ENCODE data around the gene TSPAN18. TPM values are rescaled to one million over a fixed set of nuclear protein-coding genes. Genes with fewer than 3 reads are reported as not detected.

Gene TSPAN18
- total and polyA plus RNA-seq, 2 of the 8 experiments (the other 6 are each of a cell fraction or from before 2014, with no cell fraction given), result 5.2 to 10.2 TPM

DNA sequence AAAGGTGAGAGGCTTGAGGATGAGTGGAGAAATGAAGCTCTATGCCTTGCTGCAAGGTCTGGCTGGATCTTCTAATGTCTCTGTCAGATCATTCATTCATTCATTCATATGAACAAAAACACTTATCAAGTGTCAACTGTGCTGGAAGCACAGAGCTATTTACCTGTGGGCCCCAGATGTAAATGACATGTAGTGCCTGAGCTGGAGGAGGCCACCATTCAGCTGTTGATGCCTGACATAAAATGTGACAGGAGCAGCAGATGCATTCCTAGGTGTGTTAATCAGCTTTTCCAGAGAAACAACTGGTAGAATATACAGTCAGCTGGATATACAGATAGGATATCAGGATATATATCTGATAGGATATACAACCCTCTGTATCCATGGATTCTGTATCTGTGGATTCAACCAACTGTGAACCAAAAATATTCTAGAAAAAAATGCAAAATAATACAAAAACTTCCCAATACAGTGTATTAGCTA is 44.5 kb downstream of the TSPAN18 start:
- Histone ChIP-seq H3K9me3 (ENCODE audit: insufficient read depth in 2 of 2, low read depth in 1 of 2, low read length in 1 of 2) (no peaks in the 10 kb centered on the region), H3K79me1 (ENCODE audit: low read depth, low read length) (no peaks in the 10 kb centered on the region), H3K27ac (ENCODE audit: low read depth, low read length) (no peak overlapping the region), H3K23ac (ENCODE audit: insufficient read length) (no peak overlapping the region), H3K4me1 (replicated peaks in 1 of 4; ENCODE audit: control insufficient read depth in 3 of 4, insufficient read depth in 4 of 4, low read length in 3 of 4) (peaks cover 0 to 13% (median 6%) of the 10 kb centered on the region in 4 experiments; a peak in 6 of 7 replicates), H4K8ac (ENCODE audit: extremely low read depth, insufficient read depth, low read length) (no peak overlapping the region), H2BK5ac (ENCODE audit: low read depth, low read length) (no peak overlapping the region), H3K4me3 (ENCODE audit: extremely low read depth in 1 of 4, insufficient read depth in 2 of 4, low read depth in 3 of 4, low read length in 4 of 4) (no peak overlapping the region), H2AFZ (ENCODE audit: low read length) (no peak overlapping the region), H2BK20ac (ENCODE audit: low read length) (no peak overlapping the region), H4K20me1 (replicated peaks in 1 of 2; ENCODE audit: control insufficient read depth in 1 of 2, insufficient read depth in 2 of 2, low read length in 2 of 2) (no peaks in the 10 kb centered on the region), H3K27me3 (replicated peaks in 1 of 4; ENCODE audit: control insufficient read depth in 3 of 4, extremely low read depth in 1 of 4, insufficient read depth in 3 of 4, low read length in 3 of 4) (no peaks in the 10 kb centered on the region), H3K18ac (ENCODE audit: extremely low read depth, low read length) (no peak overlapping the region), H3K23me2 (ENCODE audit: low read depth, low read length) (no peaks in the 10 kb centered on the region), H3K56ac (replicated peaks; ENCODE audit: insufficient read length, low read depth, low read length) (no peak overlapping the region), H3K9ac (replicated peaks in 1 of 4; ENCODE audit: extremely low read depth in 1 of 4, low read depth in 3 of 4, low read length in 3 of 4) (no peak overlapping the region), H4K91ac (replicated peaks; ENCODE audit: insufficient read length, low read length) (no peak overlapping the region), H2BK12ac (ENCODE audit: low read depth, low read length) (no peak overlapping the region), H3K36me3 (ENCODE audit: control insufficient read depth in 2 of 4, insufficient read depth in 4 of 4, low read length in 3 of 4) (no peaks in the 10 kb centered on the region), H3K79me2 (ENCODE audit: control insufficient read depth in 1 of 2, insufficient read depth in 2 of 2, low read length in 2 of 2) (no peaks in the 10 kb centered on the region), H2BK120ac (replicated peaks; ENCODE audit: low read depth, low read length) (no peak overlapping the region), H2BK15ac (ENCODE audit: low read length) (no peak overlapping the region), H3K14ac (ENCODE audit: insufficient read length) (no peak overlapping the region), H3K4ac (replicated peaks; ENCODE audit: insufficient read length, low read depth, low read length) (no peak overlapping the region), H3K4me2 (ENCODE audit: insufficient read depth in 1 of 2, low read depth in 2 of 2, low read length in 2 of 2) (no peak overlapping the region), H4K5ac (ENCODE audit: insufficient read length, low read depth, low read length) (no peak overlapping the region), H2AK5ac (ENCODE audit: low read depth, low read length) (no peak overlapping the region)
- FAIRE-seq, result no peak
- ChIA-PET CTCF (ENCODE audit: partially characterized antibody) (interaction anchor here (0.8 to 2.2 kb wide), 12 partner anchors 9 to 333 kb away, joined by 3 to 14 read pairs (median 4); no protein-coding TSS in a partner anchor), POLR2A (ENCODE audit: partially characterized antibody) (no interaction called here)
- no peak for DNase-seq (ENCODE audit: low read depth in 1 of 2, low spot score in 2 of 2)
- TF ChIP-seq, protein P1, sequence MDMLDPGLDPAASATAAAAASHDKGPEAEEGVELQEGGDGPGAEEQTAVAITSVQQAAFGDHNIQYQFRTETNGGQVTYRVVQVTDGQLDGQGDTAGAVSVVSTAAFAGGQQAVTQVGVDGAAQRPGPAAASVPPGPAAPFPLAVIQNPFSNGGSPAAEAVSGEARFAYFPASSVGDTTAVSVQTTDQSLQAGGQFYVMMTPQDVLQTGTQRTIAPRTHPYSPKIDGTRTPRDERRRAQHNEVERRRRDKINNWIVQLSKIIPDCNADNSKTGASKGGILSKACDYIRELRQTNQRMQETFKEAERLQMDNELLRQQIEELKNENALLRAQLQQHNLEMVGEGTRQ (IDR thresholded peaks at IDR 0.05; ENCODE audit: low read length), result no peak
- no peak for TF ChIP-seq RXRA (IDR thresholded peaks at IDR 0.05; ENCODE audit: insufficient read depth, low read depth, low read length)
- no peak for TF ChIP-seq MAFK (IDR thresholded peaks at IDR 0.05; ENCODE audit: low read depth, low read length)
- no peak for TF ChIP-seq CBX8 (IDR thresholded peaks at IDR 0.05; ENCODE audit: borderline replicate concordance, low read depth, low read length)
- no peak for TF ChIP-seq CTBP2 (IDR thresholded peaks at IDR 0.05; ENCODE audit: borderline replicate concordance, insufficient read depth, insufficient read length, low read length)
- TF ChIP-seq PHF8 (conservative IDR thresholded peaks at IDR 0.05; ENCODE audit: low read depth, low read length), result no peak
- no peak for TF ChIP-seq CREB1 (IDR thresholded peaks at IDR 0.05)
- TF ChIP-seq GTF2F1 (IDR thresholded peaks at IDR 0.05; ENCODE audit: borderline replicate concordance, low read depth, low read length), result no peak
- no peak for TF ChIP-seq GABPA (IDR thresholded peaks at IDR 0.05; ENCODE audit: borderline replicate concordance, insufficient read depth, low read length)
- no peak for TF ChIP-seq ZNF274 (IDR thresholded peaks at IDR 0.05; ENCODE audit: borderline replicate concordance, extremely low read depth, low read length)
- TF ChIP-seq, protein P2, sequence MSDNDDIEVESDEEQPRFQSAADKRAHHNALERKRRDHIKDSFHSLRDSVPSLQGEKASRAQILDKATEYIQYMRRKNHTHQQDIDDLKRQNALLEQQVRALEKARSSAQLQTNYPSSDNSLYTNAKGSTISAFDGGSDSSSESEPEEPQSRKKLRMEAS (IDR thresholded peaks at IDR 0.05), result no peak
